GM18861 (cell line): ENCODE measurements around the gene MTA1.

ENCODE experiments used
- ATAC-seq: cut with Tn5 transposase; IDR thresholded peaks from one replicate; pipeline ENCODE4 v1.9.1; 2021; ENCODE audit not compliant: unreplicated experiment

Gene MTA1

DNA sequence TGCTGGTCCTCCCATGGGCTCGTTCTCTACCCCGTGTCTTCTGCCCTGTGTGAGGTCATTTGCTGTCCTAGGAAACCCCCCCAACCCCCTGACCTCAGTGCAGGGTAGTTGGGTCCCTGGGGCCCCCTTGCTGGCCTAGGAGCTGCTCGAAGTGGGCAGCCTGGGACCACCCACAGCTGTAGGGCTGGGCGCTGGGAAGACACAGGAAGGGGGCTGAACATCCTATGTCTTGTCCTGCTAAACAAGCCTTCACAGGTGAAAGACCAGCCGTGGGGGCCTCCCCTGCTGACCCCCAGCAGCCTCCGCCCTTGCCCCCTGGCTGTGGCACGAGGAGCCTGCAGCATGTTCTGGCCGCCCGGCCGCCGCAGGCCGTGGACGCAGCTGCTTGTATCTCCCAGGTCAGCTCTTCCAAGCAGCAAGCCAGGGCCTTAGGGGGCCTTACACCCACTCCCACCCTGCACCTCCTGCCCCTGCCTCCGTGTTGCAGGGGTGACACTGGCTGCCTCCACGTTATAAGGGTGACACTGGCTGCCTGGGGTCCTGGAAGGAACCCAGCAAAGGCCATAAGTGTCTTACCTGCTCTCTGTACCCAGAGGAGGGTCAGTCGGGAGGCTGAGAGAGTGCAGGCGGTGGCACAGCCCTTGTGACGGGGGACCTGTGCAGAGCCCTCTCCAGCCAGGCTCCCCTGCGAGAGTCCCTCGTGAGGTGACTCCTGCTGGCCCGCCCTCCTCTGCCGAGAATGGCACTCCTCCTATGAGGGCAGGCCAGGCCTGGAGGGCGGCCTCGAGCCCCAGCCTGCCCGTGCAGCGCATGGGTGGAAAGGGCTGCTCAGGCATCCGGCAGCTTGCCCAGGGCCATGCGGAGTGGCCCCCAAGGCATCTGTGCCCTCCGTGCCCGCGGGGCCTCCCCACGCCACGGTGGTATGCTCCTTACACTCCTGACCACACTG lies 32.8 kb upstream of the MTA1 start:
- no peak for ATAC-seq

DNA sequence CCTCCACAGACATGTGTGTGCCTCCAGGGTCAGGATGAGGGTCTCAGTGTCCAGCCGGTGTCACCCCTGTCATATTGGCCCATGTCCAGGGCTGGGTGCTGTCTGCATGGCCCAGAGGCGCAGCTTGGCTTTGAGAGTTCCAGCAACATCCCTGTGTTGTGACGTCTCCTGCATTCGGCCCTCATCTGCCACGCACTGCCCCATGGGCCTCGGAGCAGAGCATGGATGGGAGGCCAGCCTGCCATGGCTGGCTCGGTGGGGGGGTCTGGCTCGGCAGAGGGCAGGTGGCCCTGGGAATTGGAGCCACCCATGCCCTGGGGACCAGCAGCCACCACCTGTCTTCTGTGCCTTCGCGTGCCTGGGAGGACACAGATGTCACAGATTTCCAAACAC lies 32.1 kb upstream of the MTA1 start:
- ATAC-seq = no peak

DNA sequence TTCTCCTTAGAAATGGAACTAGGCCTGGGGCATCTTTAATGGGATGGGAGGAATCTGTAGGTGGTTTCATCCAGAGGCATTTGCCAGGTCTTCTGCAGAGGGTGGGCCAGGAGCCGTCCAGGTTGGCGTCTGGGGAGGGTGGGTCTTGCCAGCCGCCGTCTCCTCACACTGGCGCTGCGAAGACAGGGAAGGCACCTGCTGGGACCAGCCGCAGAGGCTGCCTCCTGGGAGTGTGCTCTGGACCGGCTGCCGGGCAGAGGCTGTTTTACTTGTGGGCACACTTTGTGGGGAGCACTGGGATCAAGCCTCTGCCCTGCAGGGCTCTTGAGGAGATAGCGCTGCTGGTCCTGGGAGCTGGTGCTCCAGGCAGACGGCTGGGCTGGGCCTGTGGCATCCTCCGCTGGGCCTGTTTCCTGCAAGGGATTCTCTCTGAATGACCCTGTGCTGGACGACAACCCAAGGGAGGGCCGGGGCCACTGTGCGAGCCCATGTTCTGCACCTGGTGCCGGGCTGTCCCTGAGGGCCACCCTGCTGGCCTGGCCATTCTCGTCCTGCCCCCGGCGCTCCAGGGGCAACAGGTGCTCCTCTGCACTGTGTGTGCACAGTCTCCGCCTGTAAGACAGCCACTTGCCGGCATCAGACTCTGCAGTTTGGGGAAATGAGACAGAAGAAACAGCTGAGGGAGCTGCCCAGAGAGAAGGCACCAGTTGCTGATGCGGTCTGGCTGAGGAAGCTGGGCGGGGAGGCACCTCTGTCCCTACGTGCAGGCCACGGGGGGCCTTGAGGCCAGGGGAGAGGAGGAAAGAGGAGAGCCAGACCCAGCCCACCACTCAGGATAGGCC lies 31.3 kb upstream of the MTA1 start:
- no peak for ATAC-seq

DNA sequence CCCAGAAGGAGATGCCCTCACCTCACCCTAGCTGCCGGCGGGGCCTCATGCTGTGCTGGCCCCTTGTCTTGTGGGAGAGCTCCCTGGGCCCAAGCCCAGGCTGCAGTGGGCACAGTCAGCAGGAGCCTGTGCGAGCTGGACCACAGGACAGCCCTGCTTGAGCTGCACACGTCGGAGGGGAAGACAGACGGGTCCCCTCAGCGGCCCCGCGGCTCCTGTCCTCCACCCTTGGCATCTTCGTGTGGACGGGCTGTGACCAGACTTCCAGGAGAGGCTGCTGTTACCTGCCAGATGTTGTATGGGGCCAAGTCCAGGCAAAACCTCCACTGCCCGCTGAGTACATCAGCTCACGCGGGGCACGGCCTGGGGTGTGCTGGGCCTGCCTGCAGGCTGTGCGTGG lies 30.7 kb upstream of the MTA1 start:
- no peak for ATAC-seq

DNA sequence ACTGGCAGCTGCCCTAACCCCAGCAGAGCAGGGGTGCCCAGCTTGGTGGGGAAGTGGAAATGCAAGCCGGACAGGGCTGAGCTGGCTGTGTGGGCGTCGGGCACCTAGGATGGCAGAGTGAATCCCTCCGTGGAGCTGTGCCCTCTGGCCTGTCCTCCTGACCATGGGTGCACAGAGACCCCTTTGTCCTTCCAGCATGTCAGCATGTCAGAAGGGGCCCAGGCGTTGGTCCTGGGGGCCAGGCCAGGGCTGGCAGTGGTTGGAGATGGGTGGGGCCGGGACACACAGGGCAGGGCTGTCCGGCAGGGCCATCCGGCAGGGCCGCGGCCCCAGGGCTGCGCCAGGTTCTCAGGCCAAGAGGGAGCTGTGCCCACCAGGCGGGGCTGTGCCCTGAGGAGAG lies 30.1 kb upstream of the MTA1 start:
- ATAC-seq = no peak

DNA sequence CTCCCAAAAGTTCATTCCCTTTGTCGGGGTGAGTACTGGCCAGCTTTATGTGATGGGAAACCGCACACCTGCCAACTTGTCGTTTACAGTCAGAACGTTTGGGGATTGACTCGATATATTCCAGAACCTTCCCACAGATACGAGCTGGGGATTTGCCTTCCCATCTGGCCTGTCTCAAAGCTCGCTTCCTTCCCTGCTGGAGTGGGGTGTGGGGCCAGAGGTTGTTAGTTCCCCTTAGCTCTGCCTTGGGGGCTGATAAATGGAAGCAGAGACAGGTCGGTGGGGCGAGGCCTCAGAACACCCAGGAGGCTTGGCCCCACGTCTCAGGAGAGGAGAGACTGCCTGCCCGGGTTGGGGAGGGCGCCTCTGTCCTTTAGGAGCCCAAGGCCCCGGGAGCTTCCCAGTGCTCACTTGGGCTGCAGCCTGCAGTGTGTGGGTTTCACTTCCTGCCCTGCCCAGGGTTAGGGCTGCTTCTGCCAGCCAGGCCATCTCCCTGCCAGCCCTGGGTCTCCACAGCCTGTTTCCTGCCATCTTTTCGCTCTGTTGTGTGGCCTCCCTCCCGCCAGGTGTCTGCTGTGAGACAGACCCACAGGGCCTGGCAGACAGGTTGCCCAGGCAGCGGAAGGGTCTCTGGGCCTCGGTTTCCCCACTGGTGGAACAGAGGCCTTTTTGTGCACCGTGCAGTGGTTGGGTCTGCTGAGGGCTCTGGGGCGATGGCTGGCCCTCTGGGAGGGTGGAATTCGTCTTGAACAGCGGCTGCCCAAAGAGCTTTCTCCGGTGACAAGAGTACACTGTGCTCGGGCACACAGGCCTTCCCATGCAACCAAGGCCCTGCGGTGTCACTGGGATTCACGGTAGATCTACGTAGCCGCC lies 29.4 kb upstream of the MTA1 start:
- ATAC-seq = no peak

DNA sequence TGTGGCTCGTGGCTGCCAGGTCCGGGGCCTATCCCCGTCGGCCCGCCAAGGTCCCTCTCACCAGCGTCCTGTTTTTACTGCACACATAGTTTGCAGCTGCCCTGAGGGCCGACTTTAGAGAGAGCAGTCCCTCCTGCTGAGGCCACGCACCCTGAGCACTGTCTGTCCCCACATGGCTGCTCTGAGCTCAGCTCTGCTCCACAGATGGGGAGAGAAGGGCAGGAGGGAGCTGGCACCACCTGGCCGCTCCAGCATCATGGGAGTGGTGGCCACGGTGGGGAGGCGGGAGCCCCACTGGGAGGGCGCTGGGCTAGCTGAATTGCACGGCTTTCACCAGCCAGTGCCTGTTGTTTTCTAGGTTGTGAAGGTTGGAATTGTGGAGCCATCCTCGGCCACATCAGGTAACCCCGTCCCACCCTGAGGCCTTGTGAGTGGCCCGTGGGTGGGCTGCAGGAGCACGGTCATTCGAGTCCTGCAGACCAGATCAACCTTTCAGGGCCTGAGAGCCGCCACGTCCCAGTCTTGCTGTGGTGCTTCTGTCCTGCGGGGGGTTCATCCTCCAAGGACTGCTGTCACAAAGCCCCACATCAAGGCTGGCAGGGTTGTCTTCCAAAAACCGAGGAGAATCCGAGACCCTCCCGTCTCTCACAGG lies 28.7 kb upstream of the MTA1 start:
- no peak for ATAC-seq

DNA sequence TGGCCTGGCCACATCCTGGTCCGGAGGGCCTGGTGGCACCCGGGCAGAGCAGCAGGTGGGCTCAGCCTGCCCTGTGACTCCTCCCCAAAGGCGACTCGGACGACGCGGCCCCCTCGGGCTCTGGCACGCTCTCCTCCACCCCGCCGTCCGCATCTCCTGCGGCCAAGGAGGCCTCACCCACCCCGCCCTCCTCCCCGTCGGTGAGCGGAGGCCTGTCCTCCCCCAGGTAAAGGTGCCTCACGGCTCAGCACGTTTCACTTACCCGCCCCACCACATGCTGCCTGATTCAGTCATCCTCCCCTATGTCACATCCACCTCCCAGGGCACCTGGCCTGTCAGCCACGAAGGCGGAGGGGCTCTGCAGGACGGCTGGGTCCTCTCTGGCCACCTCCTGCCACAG lies 28.1 kb upstream of the MTA1 start:
- no peak for ATAC-seq

DNA sequence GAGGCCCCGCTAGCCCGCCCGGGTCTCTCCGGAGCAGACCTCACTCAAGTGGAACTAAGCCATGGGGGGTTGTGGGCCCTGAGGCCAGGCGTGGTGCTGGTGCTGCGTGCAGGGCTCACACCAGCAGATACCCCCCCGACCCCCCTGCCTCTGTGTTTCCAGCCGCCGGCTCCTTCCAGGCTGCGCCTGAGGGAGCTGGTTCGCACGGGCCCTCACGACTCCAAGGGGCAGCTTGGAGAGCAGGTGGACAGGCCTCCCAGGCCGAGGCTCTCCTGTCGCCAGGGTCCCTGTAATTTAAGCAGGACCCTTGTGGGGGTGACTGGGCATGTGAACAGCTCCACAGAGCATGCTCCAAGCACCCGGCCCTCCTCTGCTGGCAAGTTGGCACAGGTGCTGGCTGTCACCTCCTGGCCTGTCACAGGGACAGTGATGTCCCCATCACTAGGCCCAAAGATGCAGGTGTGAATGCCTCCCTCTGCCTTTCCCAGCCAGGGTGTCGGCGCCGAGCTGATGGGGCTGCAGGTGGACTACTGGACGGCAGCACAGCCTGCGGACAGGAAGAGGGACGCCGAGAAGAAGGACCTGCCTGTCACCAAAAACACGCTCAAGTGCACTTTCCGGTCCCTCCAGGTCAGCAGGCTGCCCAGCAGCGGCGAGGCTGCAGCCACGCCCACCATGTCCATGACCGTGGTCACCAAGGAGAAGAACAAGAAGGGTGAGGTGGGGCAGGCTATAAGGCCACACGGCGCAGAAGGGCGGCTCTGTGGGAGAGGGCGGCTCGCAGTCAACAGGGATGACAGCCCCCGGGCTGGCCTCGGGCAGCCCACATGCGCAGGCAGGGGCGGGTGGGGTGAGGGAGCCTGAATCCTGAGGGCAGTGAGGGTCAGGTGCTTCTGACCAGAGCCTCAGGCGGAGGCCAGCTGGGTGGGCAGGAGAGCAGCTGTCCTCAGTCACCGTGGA lies 27.2 kb upstream of the MTA1 start:
- ATAC-seq = no peak

DNA sequence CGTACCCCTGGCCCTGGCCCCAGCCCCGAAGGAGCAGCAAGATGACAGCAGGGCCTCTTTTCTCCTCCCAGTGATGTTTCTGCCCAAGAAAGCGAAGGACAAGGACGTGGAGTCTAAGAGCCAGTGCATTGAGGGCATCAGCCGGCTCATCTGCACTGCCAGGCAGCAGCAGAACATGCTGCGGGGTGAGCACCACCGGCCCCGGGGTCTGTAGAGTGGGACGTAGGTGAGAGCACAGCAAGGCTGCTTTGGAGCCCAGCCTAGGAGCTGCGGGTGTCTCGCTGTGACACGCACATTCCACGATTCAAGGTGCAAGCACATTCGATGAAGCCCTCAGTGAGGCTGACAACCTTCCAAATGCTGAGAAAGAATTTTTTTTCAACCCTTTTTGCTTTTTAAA lies 26.5 kb upstream of the MTA1 start:
- ATAC-seq = no peak

DNA sequence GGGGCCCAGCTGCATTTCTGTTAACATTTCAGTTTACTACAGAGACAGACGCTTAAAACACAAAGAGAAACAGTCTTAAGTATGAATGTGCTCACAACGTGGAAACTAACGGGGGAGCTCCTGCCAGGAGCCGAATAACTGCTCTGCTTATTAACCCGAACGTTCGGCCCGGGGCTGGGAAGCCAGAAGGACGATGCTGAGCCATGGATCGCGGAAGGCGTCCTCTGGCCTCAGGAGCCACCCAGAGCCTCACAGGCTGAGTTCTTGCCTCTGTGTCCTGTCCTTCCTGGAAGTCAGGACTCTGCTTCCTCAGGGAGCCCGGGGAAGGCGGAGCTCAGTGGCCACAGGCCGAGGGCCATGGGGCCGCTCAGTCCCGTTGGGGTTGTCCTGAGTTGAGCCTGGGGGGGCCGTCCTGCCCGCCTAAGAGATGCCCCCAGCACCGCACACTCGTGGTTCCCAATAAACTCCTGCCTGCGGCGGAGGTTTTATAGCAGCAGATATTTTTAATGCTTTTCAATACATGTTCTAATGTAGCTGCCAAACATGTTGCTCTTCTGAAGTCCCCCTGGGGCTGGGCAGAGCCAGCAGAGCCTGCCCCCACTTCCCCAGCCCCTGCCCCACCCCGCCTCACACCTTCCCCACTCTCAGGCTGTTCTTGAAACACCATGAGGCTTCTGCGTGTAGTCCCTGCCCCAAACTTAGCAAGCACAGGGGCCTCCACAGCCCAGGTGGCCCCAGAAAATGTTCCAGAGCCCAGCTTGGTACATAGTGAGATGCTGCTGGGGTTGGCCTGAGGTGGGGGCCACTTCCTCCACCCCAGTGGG lies 24.7 kb upstream of the MTA1 start:
- ATAC-seq = no peak

DNA sequence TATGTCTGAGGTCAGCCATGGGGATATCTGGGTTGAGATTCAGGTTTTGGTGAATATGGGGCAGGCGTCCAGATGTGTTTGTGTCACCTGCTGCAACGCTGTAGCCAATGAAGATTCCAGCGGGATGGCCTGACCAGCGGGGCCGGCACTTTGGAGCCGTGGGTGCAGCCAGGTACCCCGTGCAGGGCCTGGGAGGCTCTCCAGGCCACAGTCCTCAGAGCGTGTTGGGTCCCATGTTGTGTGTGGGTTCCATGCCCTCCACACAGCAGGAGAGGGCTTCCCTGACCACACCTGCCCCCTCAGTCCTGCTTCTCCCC lies 24.1 kb upstream of the MTA1 start:
- no peak for ATAC-seq

DNA sequence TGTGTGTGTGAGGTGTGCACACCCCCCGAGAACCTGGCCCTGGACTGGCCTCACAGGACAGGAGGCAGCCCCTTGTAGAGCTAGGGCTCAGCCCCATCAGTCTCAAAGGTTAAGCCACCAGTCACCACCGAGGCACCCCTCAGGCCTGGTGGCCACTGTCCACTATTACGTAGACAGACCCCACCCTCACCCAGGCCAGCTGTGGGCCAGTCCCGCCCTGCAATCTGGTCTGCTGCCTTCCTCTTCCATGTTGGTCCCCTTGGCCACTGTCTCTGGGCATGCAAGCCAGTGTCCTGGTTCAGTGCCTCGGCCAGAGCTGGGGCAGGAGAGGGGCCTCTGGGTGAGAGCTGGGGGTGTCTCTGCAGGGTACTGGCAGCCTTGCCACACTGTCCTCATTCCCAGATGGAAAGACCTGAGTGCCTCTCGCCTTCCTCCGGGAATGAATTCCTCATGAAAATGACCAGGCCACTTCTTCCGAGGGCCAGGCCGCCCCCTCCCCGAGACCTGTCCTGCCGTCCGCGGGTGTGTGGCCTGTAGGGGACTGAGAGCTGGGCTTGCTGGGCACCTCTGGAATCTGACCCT lies 22.2 kb upstream of the MTA1 start:
- no peak for ATAC-seq

DNA sequence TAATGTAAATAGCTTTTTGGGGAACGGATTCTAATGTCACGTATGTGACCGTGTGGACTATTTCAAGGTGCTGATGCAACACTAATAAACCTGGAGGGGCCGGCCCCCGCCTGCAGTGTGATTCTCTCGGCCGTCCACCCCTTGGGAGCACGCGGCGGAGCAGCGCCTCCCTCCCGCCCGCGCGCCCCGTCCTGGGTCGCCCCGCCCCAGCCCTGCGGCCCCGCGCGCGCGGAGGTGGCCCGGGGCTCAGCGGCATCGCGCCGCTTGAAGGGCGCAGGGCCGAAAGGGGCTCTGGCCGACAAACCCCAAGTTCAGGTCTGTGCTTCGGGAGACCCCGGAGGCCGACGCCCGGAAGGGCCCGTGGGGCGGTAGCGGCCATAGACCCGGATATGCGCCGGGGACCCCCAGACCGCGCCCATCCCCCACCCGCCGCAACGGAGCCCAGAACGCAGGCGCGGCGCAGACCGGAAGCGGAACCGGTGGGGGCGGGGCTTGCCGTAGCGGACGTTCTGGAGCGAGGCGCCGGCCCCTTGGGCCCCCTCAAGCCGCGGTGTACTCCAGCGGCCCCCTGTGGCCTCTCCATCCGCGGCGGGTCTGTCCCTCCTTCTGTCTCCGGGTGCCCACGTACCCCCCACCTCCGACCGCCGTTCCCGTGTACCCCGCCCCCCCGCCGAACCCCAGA lies 21.4 kb upstream of the MTA1 start, which contains the start of gene TEX22:
Gene TEX22, plus strand, starts transcription at position 495 of the 682 bp plus-strand sequence. CDS start 803 bp downstream, outside the sequence.
- no peak for ATAC-seq

DNA sequence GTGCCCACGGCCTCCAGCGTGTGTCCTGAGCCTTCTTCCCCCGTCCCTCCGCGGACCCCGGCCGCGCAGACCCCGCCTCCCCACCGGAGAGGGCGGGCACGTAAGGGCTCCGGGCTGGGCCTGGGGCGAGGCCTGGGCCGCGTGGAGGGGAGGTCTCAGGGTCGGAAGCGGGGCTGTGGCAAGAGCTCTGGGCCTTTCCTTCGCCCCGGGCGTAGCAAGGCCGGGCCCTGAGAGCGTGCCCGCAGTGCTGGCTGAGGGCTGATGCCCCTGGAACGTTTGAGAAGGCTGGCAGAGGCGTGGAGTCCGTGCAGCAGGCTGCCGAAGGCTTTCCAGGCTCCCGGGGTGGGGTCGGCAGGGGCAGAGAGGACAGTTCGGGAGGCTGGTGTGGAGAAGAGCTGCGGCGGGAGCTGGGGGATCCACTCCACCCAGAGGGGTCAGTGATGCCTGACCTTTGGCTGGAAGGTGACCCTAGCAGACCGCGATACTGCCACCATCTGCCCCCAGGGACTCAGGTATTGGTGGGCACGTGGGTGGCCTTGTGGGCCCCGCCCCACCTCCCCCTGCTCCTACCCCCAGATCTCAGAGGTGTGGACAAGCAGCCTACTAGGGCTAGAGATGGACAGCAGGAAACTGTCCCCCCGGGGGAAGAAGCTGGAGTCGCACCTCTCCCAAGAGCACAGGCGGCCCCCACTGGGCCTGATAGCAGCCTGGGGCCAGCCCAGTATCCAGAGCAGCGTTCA lies 20.7 kb upstream of the MTA1 start:
- no peak for ATAC-seq

DNA sequence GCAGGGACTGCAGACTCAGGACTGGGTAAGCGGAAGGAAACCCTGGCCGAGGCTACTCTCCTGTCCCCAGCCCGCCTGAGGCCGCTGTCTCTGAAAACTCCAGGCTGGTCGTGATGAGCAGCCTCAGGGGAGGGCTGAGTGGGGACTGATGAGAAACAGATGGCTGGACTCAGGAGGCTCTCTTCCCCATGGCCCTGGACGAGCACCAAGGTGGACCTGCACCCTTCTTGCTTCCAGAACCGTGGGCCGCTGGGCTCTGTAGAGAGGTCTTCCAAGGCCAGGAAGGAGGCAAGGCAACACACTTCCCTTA lies 20.2 kb upstream of the MTA1 start:
- ATAC-seq = no peak

DNA sequence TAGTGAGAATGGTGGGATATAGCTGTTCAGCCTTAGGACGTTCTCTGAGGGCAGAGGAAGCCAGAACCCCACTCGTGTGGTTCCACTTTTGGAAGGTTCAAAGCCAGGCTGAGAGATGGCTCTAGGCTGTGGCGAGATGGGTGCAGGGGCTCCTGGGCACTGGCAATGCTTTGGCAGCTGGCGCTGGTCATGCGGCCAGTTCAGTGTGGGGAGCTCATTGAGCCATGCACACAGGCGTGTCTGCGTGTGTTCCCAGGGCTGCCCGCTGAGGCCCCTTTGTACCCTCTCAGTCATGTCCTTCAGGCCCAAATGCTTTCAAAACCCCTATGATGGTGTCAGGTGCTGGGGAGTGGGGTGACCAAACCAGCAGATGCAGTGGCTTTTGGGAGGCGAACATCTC lies 19.6 kb upstream of the MTA1 start:
- ATAC-seq = no peak
